Adrenal gland (tissue), 5 donors: Measurements from ENCODE around the gene RNF144B.

ENCODE experiments used
- POLR2A ChIP-seq, 2 donors: fragments of 450-650 bp; IDR thresholded peaks; one replicate each; pipeline ENCODE4 v1.6.1; 2017; ENCODE audit warnings: antibody characterized with exemption in 2 of 2, mild to moderate bottlenecking in 2 of 2, moderate library complexity in 1 of 2
- TF ChIP-seq, protein P1 (sequence below), 6 experiments: fragments of 450-650 bp in 4 of 6; fragments of 200-600 bp in 2 of 6; sonication (generic) in 1 of 6; IDR thresholded peaks; 1 replicate in 5 of 6; 2 replicates in 1 of 6; pipeline versions ENCODE4 v1.5.1 to v1.8.0; 2016 to 2021; ENCODE audit warnings: antibody characterized with exemption in 6 of 6, mild to moderate bottlenecking in 2 of 6, moderate library complexity in 1 of 6
- donor health status: DM: no; HTN: no; CAD: no.

DNA sequence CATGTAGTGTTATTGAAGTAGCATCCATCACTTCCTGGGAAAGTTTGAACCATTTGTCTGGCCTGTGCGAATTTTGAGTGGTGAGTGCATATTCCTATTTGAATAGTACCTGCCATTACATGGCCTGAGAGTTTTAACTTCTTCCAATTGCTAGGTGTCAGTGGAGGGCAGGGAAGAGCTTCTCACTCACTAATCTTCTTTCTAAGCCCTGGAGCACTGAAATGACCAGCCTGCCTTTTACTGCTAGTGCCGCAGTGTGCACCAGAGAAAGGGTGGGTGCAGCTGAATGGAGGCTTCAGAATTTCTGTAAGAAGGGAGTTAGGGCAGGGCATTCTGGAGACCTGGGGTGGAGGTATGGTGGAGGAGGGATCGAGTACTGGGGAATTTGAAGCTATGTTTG is 45.5 kb downstream of the RNF144B start:
- TF ChIP-seq, protein P1, sequence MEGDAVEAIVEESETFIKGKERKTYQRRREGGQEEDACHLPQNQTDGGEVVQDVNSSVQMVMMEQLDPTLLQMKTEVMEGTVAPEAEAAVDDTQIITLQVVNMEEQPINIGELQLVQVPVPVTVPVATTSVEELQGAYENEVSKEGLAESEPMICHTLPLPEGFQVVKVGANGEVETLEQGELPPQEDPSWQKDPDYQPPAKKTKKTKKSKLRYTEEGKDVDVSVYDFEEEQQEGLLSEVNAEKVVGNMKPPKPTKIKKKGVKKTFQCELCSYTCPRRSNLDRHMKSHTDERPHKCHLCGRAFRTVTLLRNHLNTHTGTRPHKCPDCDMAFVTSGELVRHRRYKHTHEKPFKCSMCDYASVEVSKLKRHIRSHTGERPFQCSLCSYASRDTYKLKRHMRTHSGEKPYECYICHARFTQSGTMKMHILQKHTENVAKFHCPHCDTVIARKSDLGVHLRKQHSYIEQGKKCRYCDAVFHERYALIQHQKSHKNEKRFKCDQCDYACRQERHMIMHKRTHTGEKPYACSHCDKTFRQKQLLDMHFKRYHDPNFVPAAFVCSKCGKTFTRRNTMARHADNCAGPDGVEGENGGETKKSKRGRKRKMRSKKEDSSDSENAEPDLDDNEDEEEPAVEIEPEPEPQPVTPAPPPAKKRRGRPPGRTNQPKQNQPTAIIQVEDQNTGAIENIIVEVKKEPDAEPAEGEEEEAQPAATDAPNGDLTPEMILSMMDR (IDR thresholded peaks at IDR 0.05): no peak
- no peak for TF ChIP-seq POLR2A (IDR thresholded peaks at IDR 0.05)
